ENCODE data around the gene COL19A1. TPM values are rescaled to one million over a fixed set of nuclear protein-coding genes. Genes with fewer than 3 reads are reported as not detected.

COL19A1 gene
- total and polyA plus RNA-seq, 7 donors, result 0.54 to 1.6 (median 0.83) TPM; not detected in 3

GRCh38 chr6:70028246-70028645 is 161.9 kb downstream of the COL19A1 start:
- DNase-seq, result no peak
- intact Hi-C loops (cut with DNase I), result no loop called here
- Histone ChIP-seq H3K27me3 (no peaks in the 10 kb centered on the region), H3K4me3 (no peak overlapping the region), H3K4me1 (no peaks in the 10 kb centered on the region), H3K36me3 (no peaks in the 10 kb centered on the region), H3K27ac (no peak overlapping the region), H3K9me3 (no peaks in the 10 kb centered on the region)
- 33 to 63% methylated on average over 1 of the region's 1 CpG for WGBS, 2 donors
- no peak for TF ChIP-seq POLR2AphosphoS5 (IDR thresholded peaks at IDR 0.05)
- no peak for TF ChIP-seq EP300 (IDR thresholded peaks at IDR 0.05)
- TF ChIP-seq POLR2A (IDR thresholded peaks at IDR 0.05), result no peak
- TF ChIP-seq, protein P1, sequence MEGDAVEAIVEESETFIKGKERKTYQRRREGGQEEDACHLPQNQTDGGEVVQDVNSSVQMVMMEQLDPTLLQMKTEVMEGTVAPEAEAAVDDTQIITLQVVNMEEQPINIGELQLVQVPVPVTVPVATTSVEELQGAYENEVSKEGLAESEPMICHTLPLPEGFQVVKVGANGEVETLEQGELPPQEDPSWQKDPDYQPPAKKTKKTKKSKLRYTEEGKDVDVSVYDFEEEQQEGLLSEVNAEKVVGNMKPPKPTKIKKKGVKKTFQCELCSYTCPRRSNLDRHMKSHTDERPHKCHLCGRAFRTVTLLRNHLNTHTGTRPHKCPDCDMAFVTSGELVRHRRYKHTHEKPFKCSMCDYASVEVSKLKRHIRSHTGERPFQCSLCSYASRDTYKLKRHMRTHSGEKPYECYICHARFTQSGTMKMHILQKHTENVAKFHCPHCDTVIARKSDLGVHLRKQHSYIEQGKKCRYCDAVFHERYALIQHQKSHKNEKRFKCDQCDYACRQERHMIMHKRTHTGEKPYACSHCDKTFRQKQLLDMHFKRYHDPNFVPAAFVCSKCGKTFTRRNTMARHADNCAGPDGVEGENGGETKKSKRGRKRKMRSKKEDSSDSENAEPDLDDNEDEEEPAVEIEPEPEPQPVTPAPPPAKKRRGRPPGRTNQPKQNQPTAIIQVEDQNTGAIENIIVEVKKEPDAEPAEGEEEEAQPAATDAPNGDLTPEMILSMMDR (IDR thresholded peaks at IDR 0.05), result no peak

- H3K4me3 ChIP-seq, result no peak overlapping the region
- no peaks in the 10 kb centered on the region for H3K36me3 ChIP-seq
- no peaks in the 10 kb centered on the region for H3K4me1 ChIP-seq
- no peak for DNase-seq
- H3K27ac ChIP-seq, result no peak overlapping the region
- TF ChIP-seq, protein P1 (IDR thresholded peaks at IDR 0.05), result no peak
- H3K27me3 ChIP-seq, result no peaks in the 10 kb centered on the region
- no peaks in the 10 kb centered on the region for H3K9me3 ChIP-seq
- intact Hi-C loops (cut with DNase I), result no loop called here
Measured at GRCh38 chr6:70028926-70029325, 162.6 kb downstream of the COL19A1 start.

GRCh38 chr6:70033781-70034180 is 167.4 kb downstream of the COL19A1 start:
- TF ChIP-seq, protein P1 (IDR thresholded peaks at IDR 0.05), result no peak
- no peak for TF ChIP-seq POLR2AphosphoS5 (IDR thresholded peaks at IDR 0.05)
- DNase-seq, result no peak
- Histone ChIP-seq H3K27ac (no peak overlapping the region), H3K27me3 (no peaks in the 10 kb centered on the region), H3K9me3 (no peaks in the 10 kb centered on the region), H3K4me3 (no peak overlapping the region), H3K36me3 (no peaks in the 10 kb centered on the region), H3K4me1 (no peaks in the 10 kb centered on the region)
- intact Hi-C loops (cut with DNase I), result no loop called here
- WGBS, 2 donors, result 91 to 92% methylated on average over 3 of the region's 3 CpGs

- no peaks in the 10 kb centered on the region for H3K9me3 ChIP-seq
- no peak overlapping the region for H3K27ac ChIP-seq
- H3K36me3 ChIP-seq, result no peaks in the 10 kb centered on the region
- TF ChIP-seq POLR2A (IDR thresholded peaks at IDR 0.05) (no peak), EP300 (IDR thresholded peaks at IDR 0.05) (no peak), POLR2AphosphoS5 (IDR thresholded peaks at IDR 0.05) (no peak)
- TF ChIP-seq, protein P1 (IDR thresholded peaks at IDR 0.05), result no peak
- 74 to 76% methylated on average over 1 of the region's 1 CpG for WGBS, 2 donors
- intact Hi-C loops (cut with DNase I), result no loop called here
- H3K27me3 ChIP-seq, result no peaks in the 10 kb centered on the region
- no peak for DNase-seq
- no peaks in the 10 kb centered on the region for H3K4me1 ChIP-seq
- no peak overlapping the region for H3K4me3 ChIP-seq
Measured at GRCh38 chr6:70037445-70037844, 171.1 kb downstream of the COL19A1 start.

- H3K36me3 ChIP-seq, result no peaks in the 10 kb centered on the region
- DNase-seq, result no peak
- 72% methylated on average over 2 of the region's 2 CpGs for WGBS, 2 donors
- H3K4me1 ChIP-seq, result no peaks in the 10 kb centered on the region
- intact Hi-C loops (cut with DNase I), result no loop called here
- no peaks in the 10 kb centered on the region for H3K27me3 ChIP-seq
- H3K4me3 ChIP-seq, result no peak overlapping the region
- H3K9me3 ChIP-seq, result peaks cover 0 to 6% (median 0%) of the 10 kb centered on the region in 4 donors
- no peak for TF ChIP-seq POLR2A (IDR thresholded peaks at IDR 0.05)
- no peak overlapping the region for H3K27ac ChIP-seq
Measured at GRCh38 chr6:70040766-70041165, 174.4 kb downstream of the COL19A1 start.

Data from sigmoid colon (tissue), 7 donors.